Cardiac muscle cell (in vitro differentiated cells and primary cell): ENCODE results near the gene DAO. TPM values are rescaled to one million over a fixed set of nuclear protein-coding genes. Genes with fewer than 3 reads are reported as not detected.

Source experiments
- DNase-seq, 2 donors: peaks; one replicate each; pipeline versions ENCODE4 v3.0.0 to v3.0.0-alpha.2; 2010 to 2017; ENCODE audit warnings: low read depth in 1 of 2, low spot score in 1 of 2
- H3K27ac ChIP-seq: fragments of 200-600 bp; sonication (generic); 2 replicates; pipeline ENCODE4 v1.5.1; 2016
- H3K27me3 ChIP-seq: fragments of 200-600 bp; sonication (generic); 2 replicates; pipeline ENCODE4 v1.6.0; 2016; ENCODE audit warnings: control low read depth
- H3K36me3 ChIP-seq: fragments of 200-600 bp; sonication (generic); 2 replicates; pipeline ENCODE4 v1.5.1; 2016; ENCODE audit warnings: control low read depth
- H3K4me1 ChIP-seq: fragments of 200-600 bp; sonication (generic); 2 replicates; pipeline ENCODE4 v1.8.1; 2017; ENCODE audit warnings: low read depth, mild to moderate bottlenecking, mixed run types
- H3K4me3 ChIP-seq: fragments of 200-600 bp; sonication (generic); 2 replicates; pipeline ENCODE4 v1.5.1; 2016; ENCODE audit warnings: mild to moderate bottlenecking
- H3K9me3 ChIP-seq: fragments of 200-600 bp; sonication (generic); 2 replicates; pipeline ENCODE4 v1.5.1; 2017; ENCODE audit warnings: low read depth, mild to moderate bottlenecking, control low read depth
- CTCF ChIP-seq: IDR thresholded peaks from 2 replicates; pipeline ENCODE4 v1.5.1; 2012; ENCODE audit warnings: low read depth, mild to moderate bottlenecking, low read length
- polyA plus RNA-seq: library from polyadenylated mRNA; unstranded; fragments of >200 nt; fragmentation: Nextera tagmentation; extraction: Ambion mirVana; gene quantifications from 2 replicates; pipeline ENCODE4 v1.2.1, GENCODE V29; 2016
- total RNA-seq: library from RNA; depleted of rRNA; stranded (reverse); fragments of >200 nt; gene quantifications from 2 replicates; pipeline ENCODE4 v1.2.3, GENCODE V29; 2016

The DAO gene
- total and polyA plus RNA-seq, 2 experiments from 2014 or later: not detected

GRCh38 chr12:108886873-108887629 lies 7.2 kb downstream of the DAO start:
- DNase-seq: no peak
- Histone ChIP-seq H3K27me3 (no peaks in the 10 kb centered on the region), H3K36me3 (no peaks in the 10 kb centered on the region), H3K4me3 (no peak overlapping the region), H3K27ac (no peak overlapping the region), H3K9me3 (no peaks in the 10 kb centered on the region), H3K4me1 (no peaks in the 10 kb centered on the region)
- no peak for TF ChIP-seq CTCF

- no peak for DNase-seq
- H3K9me3 ChIP-seq: no peaks in the 10 kb centered on the region
- no peaks in the 10 kb centered on the region for H3K4me1 ChIP-seq
- H3K36me3 ChIP-seq: no peaks in the 10 kb centered on the region
- no peaks in the 10 kb centered on the region for H3K27me3 ChIP-seq
- no peak overlapping the region for H3K4me3 ChIP-seq
- TF ChIP-seq CTCF: no peak
- H3K27ac ChIP-seq: no peak overlapping the region
These were observed 8.1 kb downstream of the DAO start for GRCh38 chr12:108888031-108888430.

GRCh38 chr12:108890208-108890607 lies 10.3 kb downstream of the DAO start:
- DNase-seq: peak; percentile 24 to 58
- Histone ChIP-seq H3K4me1 (no peaks in the 10 kb centered on the region), H3K36me3 (no peaks in the 10 kb centered on the region), H3K27ac (no peak overlapping the region), H3K4me3 (no peak overlapping the region), H3K27me3 (no peaks in the 10 kb centered on the region), H3K9me3 (no peaks in the 10 kb centered on the region)
- TF ChIP-seq CTCF: no peak

GRCh38 chr12:108895220-108895802 lies 15.4 kb downstream of the DAO start:
- Histone ChIP-seq H3K27ac (no peak overlapping the region), H3K36me3 (no peaks in the 10 kb centered on the region), H3K4me1 (no peaks in the 10 kb centered on the region), H3K4me3 (no peak overlapping the region), H3K9me3 (no peaks in the 10 kb centered on the region), H3K27me3 (no peaks in the 10 kb centered on the region)
- no peak for DNase-seq
- no peak for TF ChIP-seq CTCF

GRCh38 chr12:108896336-108896735 lies 16.4 kb downstream of the DAO start:
- no peak for TF ChIP-seq CTCF
- no peak for DNase-seq

More at GRCh38 chr12:108896336-108896735, 16.4 kb downstream of the DAO start:
- Histone ChIP-seq H3K36me3 (no peaks in the 10 kb centered on the region), H3K27ac (no peak overlapping the region), H3K4me1 (no peaks in the 10 kb centered on the region), H3K4me3 (no peak overlapping the region), H3K27me3 (no peaks in the 10 kb centered on the region), H3K9me3 (no peaks in the 10 kb centered on the region)
